Left lung (tissue), 10 donors: ENCODE measurements around the gene RMI2. TPM values are rescaled to one million over a fixed set of nuclear protein-coding genes. Genes with fewer than 3 reads are reported as not detected.

Experiments
- ATAC-seq: fragments of 200-7000 bp; cut with Tn5 transposase; one replicate; pipeline ENCODE4 v1.9.1; 2020; ENCODE audit warnings: moderate library complexity
- DNase-seq, 4 donors: peaks; one replicate each; pipeline ENCODE4 v3.0.0-alpha.2; 2013 to 2020
- H3K27ac ChIP-seq, 2 donors: fragments of 200-600 bp; sonication (generic) in 1 of 2; one replicate each; pipeline versions ENCODE4 v1.5.0 to v1.8.0; 2020 to 2021
- H3K27me3 ChIP-seq, 2 donors: fragments of 200-600 bp; sonication (generic) in 1 of 2; one replicate each; pipeline versions ENCODE4 v1.5.0 to v1.8.0; 2020 to 2021
- H3K36me3 ChIP-seq, 2 donors: fragments of 200-600 bp; sonication (generic) in 1 of 2; one replicate each; pipeline versions ENCODE4 v1.5.0 to v1.8.0; 2020 to 2021
- H3K4me1 ChIP-seq, 2 donors: fragments of 200-600 bp; one replicate each; pipeline ENCODE4 v1.8.0; 2021
- H3K4me3 ChIP-seq, 2 donors: fragments of 200-600 bp; sonication (generic) in 1 of 2; one replicate each; pipeline versions ENCODE4 v1.5.0 to v1.8.0; 2020 to 2021; ENCODE audit warnings: mild to moderate bottlenecking in 1 of 2
- H3K9me3 ChIP-seq, 2 donors: fragments of 200-600 bp; sonication (generic) in 1 of 2; one replicate each; pipeline versions ENCODE4 v1.5.0 to v1.8.0; 2020 to 2021
- intact Hi-C, 2 donors: fragments of 100-400 bp; cut with DNase I; formaldehyde crosslinking; loops; one replicate each; pipeline versions ENCODE4 v1.11.2 to v1.14.2; 2022
- polyA plus RNA-seq, 6 donors: library from polyadenylated mRNA; unstranded; fragments of 120-200 nt; gene quantifications; one replicate each; pipeline ENCODE4 v1.2.1, GENCODE V29; 2013; ENCODE audit not compliant: insufficient read length in 6 of 6
- total RNA-seq, 2 donors: library from RNA; stranded (reverse); fragmentation: NEBNext Ultra II Directional; extraction: Animal tissue kit (Norgen Biotek cat#: 25700); gene quantifications; one replicate each; pipeline ENCODE4 v1.2.1, GENCODE V29; 2021
- TF ChIP-seq, protein P1 (sequence below), 2 donors: fragments of 200-600 bp; sonication (generic) in 1 of 2; IDR thresholded peaks; one replicate each; pipeline versions ENCODE4 v1.5.0 to v1.8.0; 2021; ENCODE audit warnings: antibody characterized with exemption in 2 of 2
- donor health status: DM: no; HTN: yes; CAD: no.
- donor health status: DM: no; HTN: no; CAD: no.

RMI2 gene
- total and polyA plus RNA-seq, 8 donors, result 9.6 to 34.5 (median 25.2) TPM

- Histone ChIP-seq H3K36me3 (no peaks in the 10 kb centered on the region), H3K4me3 (no peak overlapping the region), H3K4me1 (peaks cover 0 to 11% of the 10 kb centered on the region in 2 donors), H3K9me3 (no peaks in the 10 kb centered on the region), H3K27ac (no peak overlapping the region), H3K27me3 (peaks cover 0 to 5% of the 10 kb centered on the region in 2 donors)
- DNase-seq, result no peak
- intact Hi-C loops, result no loop called here
- TF ChIP-seq, protein P1, sequence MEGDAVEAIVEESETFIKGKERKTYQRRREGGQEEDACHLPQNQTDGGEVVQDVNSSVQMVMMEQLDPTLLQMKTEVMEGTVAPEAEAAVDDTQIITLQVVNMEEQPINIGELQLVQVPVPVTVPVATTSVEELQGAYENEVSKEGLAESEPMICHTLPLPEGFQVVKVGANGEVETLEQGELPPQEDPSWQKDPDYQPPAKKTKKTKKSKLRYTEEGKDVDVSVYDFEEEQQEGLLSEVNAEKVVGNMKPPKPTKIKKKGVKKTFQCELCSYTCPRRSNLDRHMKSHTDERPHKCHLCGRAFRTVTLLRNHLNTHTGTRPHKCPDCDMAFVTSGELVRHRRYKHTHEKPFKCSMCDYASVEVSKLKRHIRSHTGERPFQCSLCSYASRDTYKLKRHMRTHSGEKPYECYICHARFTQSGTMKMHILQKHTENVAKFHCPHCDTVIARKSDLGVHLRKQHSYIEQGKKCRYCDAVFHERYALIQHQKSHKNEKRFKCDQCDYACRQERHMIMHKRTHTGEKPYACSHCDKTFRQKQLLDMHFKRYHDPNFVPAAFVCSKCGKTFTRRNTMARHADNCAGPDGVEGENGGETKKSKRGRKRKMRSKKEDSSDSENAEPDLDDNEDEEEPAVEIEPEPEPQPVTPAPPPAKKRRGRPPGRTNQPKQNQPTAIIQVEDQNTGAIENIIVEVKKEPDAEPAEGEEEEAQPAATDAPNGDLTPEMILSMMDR (IDR thresholded peaks at IDR 0.05), result no peak
- no peak for ATAC-seq
Observed at GRCh38 chr16:11384184-11384955, 39.1 kb downstream of the RMI2 start.

- H3K27ac ChIP-seq, result no peak overlapping the region
- H3K36me3 ChIP-seq, result no peaks in the 10 kb centered on the region
- peak in 1 of 4 donors; percentile 75 for DNase-seq
- ATAC-seq, result no peak
- peaks cover 0 to 4% of the 10 kb centered on the region in 2 donors for H3K4me1 ChIP-seq
- TF ChIP-seq, protein P1 (IDR thresholded peaks at IDR 0.05), result no peak
- H3K4me3 ChIP-seq, result no peak overlapping the region
- H3K27me3 ChIP-seq, result peaks cover 0 to 5% of the 10 kb centered on the region in 2 donors
- intact Hi-C loops, result no loop called here
- H3K9me3 ChIP-seq, result no peaks in the 10 kb centered on the region
Observed at GRCh38 chr16:11384956-11385586, 39.8 kb downstream of the RMI2 start.

DNA sequence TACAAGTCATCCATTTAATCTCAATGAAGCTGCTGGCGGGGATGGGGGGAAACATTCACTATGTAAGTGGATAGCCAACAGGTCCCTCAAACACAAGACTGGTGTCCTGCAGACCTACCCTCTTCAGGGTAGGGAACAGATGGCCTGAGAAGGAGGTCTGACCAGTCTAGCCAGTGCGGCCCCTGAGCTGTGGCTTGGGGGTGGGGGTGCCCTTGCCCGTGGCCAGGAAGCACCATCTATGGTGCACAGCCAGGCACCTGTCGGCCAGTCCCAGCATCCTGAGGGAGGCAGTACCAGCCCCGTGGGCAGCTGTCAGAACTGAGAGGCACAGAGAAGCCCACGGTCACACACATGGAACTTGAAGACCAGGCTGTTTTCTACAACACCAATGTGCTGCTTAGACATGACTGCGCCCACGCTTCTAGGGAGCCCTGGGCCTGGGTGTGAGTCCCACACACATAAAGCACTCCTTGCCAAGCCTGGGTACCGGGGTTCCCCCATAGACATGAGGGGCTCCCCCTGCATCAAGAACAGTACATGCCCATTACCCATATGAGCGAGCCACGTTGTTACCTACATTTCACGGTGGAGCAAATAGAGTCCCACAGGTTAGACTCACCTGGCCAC lies 40.9 kb downstream of the RMI2 start:
- Histone ChIP-seq H3K27me3 (peaks cover 0 to 5% of the 10 kb centered on the region in 2 donors), H3K4me1 (peaks cover 0 to 4% of the 10 kb centered on the region in 2 donors), H3K4me3 (no peak overlapping the region), H3K36me3 (no peaks in the 10 kb centered on the region), H3K27ac (no peak overlapping the region), H3K9me3 (no peaks in the 10 kb centered on the region)
- intact Hi-C loops, result no loop called here
- ATAC-seq (no peak), DNase-seq (no peak)
- TF ChIP-seq, protein P1 (IDR thresholded peaks at IDR 0.05), result no peak

GRCh38 chr16:11386791-11387546 lies 41.7 kb downstream of the RMI2 start:
- Histone ChIP-seq H3K4me3 (no peak overlapping the region), H3K9me3 (no peaks in the 10 kb centered on the region), H3K27me3 (peaks cover 0 to 5% of the 10 kb centered on the region in 2 donors), H3K27ac (no peak overlapping the region), H3K36me3 (no peaks in the 10 kb centered on the region), H3K4me1 (peaks cover 4 to 8% of the 10 kb centered on the region in 2 donors)
- TF ChIP-seq, protein P1 (IDR thresholded peaks at IDR 0.05), result peak; percentile 24 to 46
- peak; percentile 17 for ATAC-seq
- DNase-seq, result peak in 1 of 4 donors; percentile 88
- intact Hi-C loops, result no loop called here
